GM18526 (cell line): ENCODE measurements around the gene ANKRD34A.

Source experiments
- POLR2A ChIP-seq: IDR thresholded peaks from 3 replicates; pipeline ENCODE4 v1.6.1; 2011; ENCODE audit not compliant: insufficient read length; ENCODE audit errors: extremely low read depth

The ANKRD34A gene

DNA sequence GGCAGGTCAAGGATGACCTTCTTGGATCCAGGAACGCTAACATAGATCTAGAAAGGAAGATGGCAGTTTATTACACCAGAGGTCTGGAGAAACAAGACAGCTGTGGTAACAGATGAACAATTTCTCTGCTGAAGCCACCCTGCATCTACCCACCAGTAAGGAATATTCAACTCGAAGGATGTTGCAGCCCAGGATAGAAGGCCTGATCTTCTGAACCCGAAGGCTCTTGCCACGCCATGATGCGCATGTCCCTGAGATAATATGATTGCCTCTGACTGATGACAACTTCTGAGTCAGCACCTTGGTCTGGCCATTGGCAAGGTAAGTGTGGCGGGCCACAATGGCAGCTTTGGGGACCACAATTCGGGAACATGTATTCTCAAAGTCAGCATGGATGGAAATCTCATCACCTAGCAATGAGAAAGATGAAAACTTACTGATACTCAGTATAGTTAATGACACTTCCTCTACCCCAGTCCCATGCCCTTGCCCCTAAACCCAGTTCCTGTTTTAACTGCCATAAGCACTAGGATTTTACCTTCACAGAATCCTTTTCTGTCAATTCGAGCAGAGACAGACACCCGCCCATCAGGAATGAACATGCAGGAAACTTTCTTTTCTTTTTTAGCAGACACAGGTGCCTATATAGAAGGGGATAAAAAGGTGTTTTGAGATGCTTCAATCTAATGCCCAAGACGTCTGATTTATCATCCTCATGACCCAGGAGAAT is 30.2 kb upstream of the ANKRD34A start:
- no peak for TF ChIP-seq POLR2A

DNA sequence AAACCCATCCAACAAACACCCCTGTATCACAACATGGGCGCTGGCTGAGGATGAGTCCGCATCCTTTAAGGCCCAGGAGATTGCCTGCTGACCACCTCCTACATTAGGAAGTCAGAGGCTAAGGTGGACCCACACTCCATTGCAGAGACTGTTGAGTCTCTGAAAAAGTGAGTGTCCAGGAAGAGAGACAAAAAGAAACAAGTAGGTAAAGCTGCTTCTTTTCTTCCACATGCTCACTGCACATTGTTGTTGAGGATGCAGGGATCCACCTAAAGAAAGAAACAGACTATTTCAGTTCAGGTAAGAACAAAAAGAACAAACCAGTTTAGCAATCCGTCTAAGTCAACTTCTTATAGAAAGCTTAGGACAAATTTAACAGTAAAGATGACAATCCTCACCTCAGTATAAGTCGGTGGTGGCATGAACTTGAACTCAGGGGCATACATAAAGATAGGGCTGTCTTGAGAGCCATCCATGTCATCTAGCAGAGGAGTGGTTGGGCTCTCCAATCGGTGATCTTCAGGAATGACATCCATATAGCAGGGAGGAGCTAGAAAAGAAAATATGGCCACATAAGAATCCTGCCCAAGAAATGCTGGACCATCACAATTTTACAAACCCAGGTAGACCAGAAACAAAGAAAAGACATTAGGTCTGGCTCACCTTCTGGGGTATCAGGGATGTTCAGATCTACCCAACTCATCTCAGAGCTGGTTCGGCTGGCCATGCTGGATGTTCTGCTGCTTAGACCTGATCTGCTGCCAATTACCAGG is 29.4 kb upstream of the ANKRD34A start:
- TF ChIP-seq POLR2A, result no peak

GRCh38 chr1:145992958-145993617 is 28.7 kb upstream of the ANKRD34A start:
- TF ChIP-seq POLR2A, result no peak

DNA sequence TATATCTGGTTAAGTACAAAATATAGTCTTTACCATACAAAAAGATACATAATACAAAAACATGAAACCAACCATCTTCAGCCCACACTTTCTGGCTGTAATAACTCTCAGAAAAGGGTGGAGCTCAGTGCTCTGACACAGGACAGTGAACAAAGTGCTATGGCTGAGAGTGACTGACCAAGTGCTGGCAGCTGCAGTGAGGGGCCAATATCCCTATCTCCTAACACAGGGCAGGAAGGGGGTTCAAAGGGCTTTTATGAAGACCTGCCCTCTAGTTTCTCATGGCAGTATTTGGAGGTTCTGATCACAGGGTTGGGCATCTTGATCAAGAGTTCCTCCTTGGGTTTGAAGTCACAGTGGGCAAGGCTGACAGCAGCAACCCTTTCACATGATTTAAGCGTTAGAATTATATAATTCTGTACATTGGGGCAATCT is 28.1 kb upstream of the ANKRD34A start:
- no peak for TF ChIP-seq POLR2A

DNA sequence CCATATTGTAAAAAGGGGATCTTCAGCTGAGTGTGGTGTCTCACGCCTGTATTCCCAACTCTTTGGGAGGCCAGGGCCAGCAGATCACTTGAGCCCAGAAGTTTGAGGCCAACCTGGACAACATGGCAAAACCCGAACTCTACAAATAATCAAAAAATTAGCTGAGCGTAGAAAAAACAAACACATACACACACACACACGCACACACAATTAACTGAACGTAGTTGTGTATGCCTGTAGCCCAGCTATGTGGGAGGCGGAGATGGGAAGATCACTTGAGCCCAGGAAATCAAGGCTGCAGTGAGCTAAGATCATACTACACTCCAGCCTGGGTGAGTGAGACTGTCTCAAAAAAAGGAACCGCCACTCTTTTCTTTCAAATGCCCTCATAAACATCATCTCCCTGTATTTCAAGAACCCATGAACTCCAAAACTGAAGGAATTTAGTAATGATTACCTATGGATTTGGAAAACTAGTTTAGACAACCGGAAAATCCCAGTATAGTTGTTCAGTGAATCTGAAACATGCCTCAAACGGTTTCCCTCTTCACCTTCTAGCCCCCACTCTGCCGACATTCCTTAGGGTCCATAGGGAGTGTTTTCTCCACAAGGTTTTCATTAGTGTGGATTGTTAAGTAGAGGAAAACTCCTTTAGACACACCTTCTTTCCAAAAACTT is 27.5 kb upstream of the ANKRD34A start:
- peak; percentile 19 for TF ChIP-seq POLR2A

DNA sequence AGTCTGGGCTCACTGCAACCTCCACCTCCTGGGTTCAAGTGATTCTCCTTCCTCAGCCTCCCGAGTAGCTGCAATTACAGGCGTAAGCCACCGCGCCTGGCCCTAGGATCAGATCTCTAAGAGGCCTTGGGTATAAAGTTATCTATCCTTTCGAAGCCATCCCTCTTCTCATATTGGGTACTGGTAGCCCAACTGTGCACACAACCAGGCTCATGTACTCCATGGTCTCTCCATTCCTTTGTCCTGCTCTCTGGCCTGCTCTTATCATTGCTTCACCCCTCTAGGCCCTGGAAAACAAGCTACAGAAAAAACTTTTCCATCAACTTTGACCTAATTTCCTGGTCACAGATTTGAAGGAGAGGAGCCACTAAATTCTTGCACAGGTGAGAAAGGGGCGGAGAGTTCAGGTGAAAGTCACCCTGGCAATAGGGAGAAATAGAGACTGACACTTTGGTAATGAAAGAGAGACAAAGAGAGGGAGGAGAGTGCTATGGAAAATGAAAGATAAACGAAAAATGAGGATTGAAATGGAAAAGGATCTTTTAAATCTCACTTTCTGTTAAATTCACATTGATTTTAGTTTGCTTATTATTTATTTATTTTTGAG is 26.0 kb upstream of the ANKRD34A start:
- TF ChIP-seq POLR2A, result no peak

GRCh38 chr1:145988773-145989172 is 24.4 kb upstream of the ANKRD34A start:
- no peak for TF ChIP-seq POLR2A

GRCh38 chr1:145987926-145988325 is 23.6 kb upstream of the ANKRD34A start:
- TF ChIP-seq POLR2A, result no peak

DNA sequence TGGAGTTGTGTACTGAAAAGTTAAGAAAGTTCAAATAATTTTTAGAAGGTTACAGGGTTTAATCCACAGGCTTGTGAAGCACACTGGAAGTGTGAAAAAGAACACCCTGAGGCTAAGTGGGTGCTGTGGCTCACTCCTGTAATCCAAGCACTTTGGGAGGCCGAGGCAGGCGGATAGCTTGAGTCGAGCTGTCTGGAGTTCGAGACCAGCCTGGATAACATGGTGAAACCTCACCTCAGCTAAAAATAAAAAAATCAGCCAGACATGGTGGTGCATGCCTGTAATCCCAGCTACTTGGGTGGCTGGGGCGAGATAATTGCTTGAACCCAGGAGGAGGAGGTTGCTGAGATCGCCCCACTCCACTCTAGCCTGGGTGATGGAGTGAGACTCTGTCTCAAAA is 22.2 kb upstream of the ANKRD34A start:
- no peak for TF ChIP-seq POLR2A

- TF ChIP-seq POLR2A, result no peak
Measured at GRCh38 chr1:145985502-145986439, 21.4 kb upstream of the ANKRD34A start.

DNA sequence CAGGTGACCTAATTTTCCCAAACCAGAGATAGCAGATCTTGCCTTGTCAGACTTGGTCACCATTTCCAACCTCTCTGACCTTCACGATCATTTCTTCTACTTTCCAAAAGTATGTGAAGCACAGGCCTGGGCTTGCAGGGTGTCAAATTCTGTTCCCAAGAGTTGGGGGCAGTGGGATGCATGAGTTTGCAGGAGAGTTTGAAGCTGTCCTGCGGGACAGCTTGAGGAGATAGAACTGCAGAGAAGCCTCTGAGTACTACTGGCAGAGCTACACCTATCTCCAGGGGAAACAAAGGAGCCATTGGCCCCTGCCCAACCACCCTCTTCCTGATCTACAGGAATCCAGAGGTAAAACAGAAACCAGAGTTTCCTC is 20.7 kb upstream of the ANKRD34A start:
- no peak for TF ChIP-seq POLR2A

- no peak for TF ChIP-seq POLR2A
Measured at GRCh38 chr1:145983960-145984830, 19.8 kb upstream of the ANKRD34A start.

- TF ChIP-seq POLR2A, result no peak
Measured at GRCh38 chr1:145983206-145983675, 18.9 kb upstream of the ANKRD34A start.
